ENCODE measurements around the gene EN1. TPM values are rescaled to one million over a fixed set of nuclear protein-coding genes. Genes with fewer than 3 reads are reported as not detected.

EN1 gene
- total and polyA plus RNA-seq, 2 of the 4 experiments (the other 2 are of a cell fraction), result not detected

DNA sequence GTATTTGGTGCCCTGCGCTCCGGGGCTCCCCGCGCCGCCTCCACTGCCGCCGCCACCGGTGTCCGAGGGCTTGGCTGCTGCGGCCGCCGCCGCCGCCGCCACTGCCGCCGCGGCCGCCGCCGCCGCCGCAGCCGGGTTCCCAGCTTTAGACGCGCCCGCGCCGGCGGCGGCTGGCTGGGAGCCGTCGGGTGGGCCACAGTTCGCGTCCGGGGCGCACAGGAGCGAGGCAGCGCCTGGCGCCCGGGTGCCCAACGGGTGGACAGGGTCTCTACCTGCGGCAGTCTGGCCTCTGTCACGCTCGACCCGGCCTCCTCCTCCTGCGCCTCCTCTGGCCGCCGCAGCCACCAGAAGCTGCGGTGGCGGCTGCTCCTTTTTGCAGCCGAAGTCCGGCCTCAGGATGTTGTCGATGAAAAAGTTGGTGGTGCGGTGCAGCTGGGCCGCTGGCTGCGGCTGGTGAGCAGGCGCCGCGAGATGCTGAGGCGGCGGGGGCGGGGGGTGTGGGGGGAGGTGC is 951 bp downstream of the EN1 start:
- no peak overlapping the region for H2AFZ ChIP-seq (replicated peaks; ENCODE audit: low read length, poor library complexity)
- H3K4ac ChIP-seq (ENCODE audit: low read depth, low read length), result no peak overlapping the region
- H2AK5ac ChIP-seq (ENCODE audit: low read depth, low read length), result no peak overlapping the region
- no CpG with 5 or more reads among the region's 63 CpGs for WGBS, 2 experiments (ENCODE audit: extremely low coverage in 2 of 2, insufficient read length in 1 of 2)
- TF ChIP-seq POLR2A (IDR thresholded peaks at IDR 0.05; ENCODE audit: low read depth, low read length), result no peak
- no peak for TF ChIP-seq CTCF (conservative IDR thresholded peaks at IDR 0.05; ENCODE audit: low read depth, low read length)
- no peak for TF ChIP-seq CEBPB (IDR thresholded peaks at IDR 0.05; ENCODE audit: low read depth, low read length)
- TF ChIP-seq NFE2L2 (IDR thresholded peaks at IDR 0.05; ENCODE audit: low read depth, low read length), result no peak
- TF ChIP-seq MAZ (IDR thresholded peaks at IDR 0.05; ENCODE audit: borderline replicate concordance, low read depth, low read length), result no peak
- no peak for TF ChIP-seq SMC3 (IDR thresholded peaks at IDR 0.05; ENCODE audit: low read depth, low read length)
- TF ChIP-seq, protein P1, sequence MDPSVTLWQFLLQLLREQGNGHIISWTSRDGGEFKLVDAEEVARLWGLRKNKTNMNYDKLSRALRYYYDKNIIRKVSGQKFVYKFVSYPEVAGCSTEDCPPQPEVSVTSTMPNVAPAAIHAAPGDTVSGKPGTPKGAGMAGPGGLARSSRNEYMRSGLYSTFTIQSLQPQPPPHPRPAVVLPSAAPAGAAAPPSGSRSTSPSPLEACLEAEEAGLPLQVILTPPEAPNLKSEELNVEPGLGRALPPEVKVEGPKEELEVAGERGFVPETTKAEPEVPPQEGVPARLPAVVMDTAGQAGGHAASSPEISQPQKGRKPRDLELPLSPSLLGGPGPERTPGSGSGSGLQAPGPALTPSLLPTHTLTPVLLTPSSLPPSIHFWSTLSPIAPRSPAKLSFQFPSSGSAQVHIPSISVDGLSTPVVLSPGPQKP (IDR thresholded peaks at IDR 0.05; ENCODE audit: borderline replicate concordance, low read depth, low read length), result no peak
- TF ChIP-seq FOS (IDR thresholded peaks at IDR 0.05; ENCODE audit: low read depth, low read length), result no peak
- TF ChIP-seq, protein P2, sequence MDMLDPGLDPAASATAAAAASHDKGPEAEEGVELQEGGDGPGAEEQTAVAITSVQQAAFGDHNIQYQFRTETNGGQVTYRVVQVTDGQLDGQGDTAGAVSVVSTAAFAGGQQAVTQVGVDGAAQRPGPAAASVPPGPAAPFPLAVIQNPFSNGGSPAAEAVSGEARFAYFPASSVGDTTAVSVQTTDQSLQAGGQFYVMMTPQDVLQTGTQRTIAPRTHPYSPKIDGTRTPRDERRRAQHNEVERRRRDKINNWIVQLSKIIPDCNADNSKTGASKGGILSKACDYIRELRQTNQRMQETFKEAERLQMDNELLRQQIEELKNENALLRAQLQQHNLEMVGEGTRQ (IDR thresholded peaks at IDR 0.05; ENCODE audit: low read depth, low read length), result no peak
- no peak for TF ChIP-seq MAFK (IDR thresholded peaks at IDR 0.05; ENCODE audit: low read depth, low read length)
- no peak overlapping the region for H4K5ac ChIP-seq (ENCODE audit: low read depth, low read length)
- H3K9me3 ChIP-seq (ENCODE audit: control insufficient read depth, insufficient read depth, low read length), result no peaks in the 10 kb centered on the region; the same call in 1 of the 2 replicates
- no peaks in the 10 kb centered on the region for H3K36me3 ChIP-seq (ENCODE audit: control insufficient read depth, insufficient read depth, low read length)
- DNase-seq (no peak), ATAC-seq (ENCODE audit: low read depth) (no peak)
- H3K56ac ChIP-seq (ENCODE audit: extremely low read depth, insufficient read depth, low read length), result no peak overlapping the region
- H3K9me1 ChIP-seq (ENCODE audit: insufficient read depth, low read length), result no peaks in the 10 kb centered on the region
- no peak overlapping the region for H3K18ac ChIP-seq (ENCODE audit: low read depth, low read length)
- no peak overlapping the region for H3K23ac ChIP-seq (ENCODE audit: low read depth, low read length)
- CTCF ChIA-PET, result no interaction called here
- no peaks in the 10 kb centered on the region for H3K4me1 ChIP-seq (ENCODE audit: control insufficient read depth, insufficient read depth, low read length)
- no peak overlapping the region for H2BK5ac ChIP-seq (ENCODE audit: low read depth, low read length, poor library complexity, severe bottlenecking)
- H3K79me1 ChIP-seq (ENCODE audit: low read depth in 1 of 2, low read length in 2 of 2), result no peaks in the 10 kb centered on the region
- no peak overlapping the region for H4K91ac ChIP-seq (ENCODE audit: insufficient read depth, low read depth, low read length)
- H4K20me1 ChIP-seq (ENCODE audit: insufficient read depth, low read length), result no peaks in the 10 kb centered on the region
- H2BK120ac ChIP-seq (ENCODE audit: low read depth, low read length), result no peak overlapping the region
- BruUV-seq (replicated peaks), result no TSS peak
- POLR2A ChIA-PET (ENCODE audit: unreplicated experiment), result no interaction called here
- H2BK15ac ChIP-seq (ENCODE audit: low read depth, low read length), result no peak overlapping the region
- no peak overlapping the region for H3K4me3 ChIP-seq (ENCODE audit: insufficient read depth, low read depth, low read length)
- dilution Hi-C loops (cut with HindIII; ENCODE audit: low sequenced_read_pairs, unreplicated experiment), result no loop called here
- peaks cover 89% of the 10 kb centered on the region for H3K27me3 ChIP-seq (ENCODE audit: control insufficient read depth, insufficient read depth, low read length)
- H4K8ac ChIP-seq (ENCODE audit: low read depth in 2 of 2, low read length in 2 of 2), result no peak overlapping the region
- no peak overlapping the region for H3K4me2 ChIP-seq (ENCODE audit: low read depth, low read length)
- in situ Hi-C loops (cut with MboI; ENCODE audit: low sequenced_read_pairs), result no loop called here
- intact Hi-C loops (cut with micrococcal nuclease), result no loop called here
- H2BK20ac ChIP-seq (ENCODE audit: low read depth, low read length), result no peak overlapping the region
- H3K9ac ChIP-seq (ENCODE audit: low read depth, low read length), result no peak overlapping the region
- H3K27ac ChIP-seq (ENCODE audit: insufficient read depth, low read length), result no peak overlapping the region
- H2AK9ac ChIP-seq (replicated peaks; ENCODE audit: low read depth, low read length, poor library complexity), result no peak overlapping the region
- H3K14ac ChIP-seq (replicated peaks; ENCODE audit: low read depth, low read length), result no peak overlapping the region

All from IMR-90 (cell line).